GM18909 (cell line): ENCODE measurements around the gene PGAP1.
A peak's percentile ranks its signal among the peaks of the same experiment; 100 is the strongest.

Source experiments
- ATAC-seq: cut with Tn5 transposase; IDR thresholded peaks from one replicate; pipeline ENCODE4 v1.9.1; 2021; ENCODE audit warnings: mild to moderate bottlenecking; ENCODE audit not compliant: unreplicated experiment, poor library complexity

Gene PGAP1

GRCh38 chr2:196809260-196809659 lies 117.2 kb downstream of the PGAP1 start, which contains the start of gene C2orf66:
Gene C2orf66, minus strand, starts transcription at chr2:196809355. Its CDS starts 19 bp downstream, at chr2:196809336.
- no peak for ATAC-seq

DNA sequence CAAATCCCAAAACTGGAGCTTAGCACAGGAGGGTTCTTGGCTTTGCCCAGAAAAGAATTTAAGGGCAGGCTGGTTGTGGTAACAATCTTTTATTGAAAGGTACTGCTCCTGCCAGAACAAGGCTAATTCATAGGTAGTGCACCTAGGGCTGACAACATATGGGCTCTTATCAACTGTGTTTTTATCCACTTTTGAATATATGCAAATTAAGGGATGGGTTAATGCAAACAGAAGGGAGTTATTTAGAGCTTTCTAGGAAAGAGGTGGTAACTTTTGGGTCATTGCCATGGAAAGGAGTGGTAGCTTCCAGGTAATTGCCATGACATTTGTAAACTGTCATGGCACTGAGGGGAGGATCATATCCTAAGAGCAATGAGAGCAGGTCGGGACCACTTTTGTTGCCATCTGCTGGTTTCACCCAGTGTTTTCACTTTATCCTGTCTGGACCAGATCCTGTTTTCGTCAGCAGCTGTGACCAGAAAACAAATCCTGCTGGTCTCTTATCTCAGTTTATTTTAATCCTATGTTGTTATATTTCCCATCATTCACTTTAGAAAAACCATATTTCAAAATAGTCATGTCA lies 118.3 kb downstream of the PGAP1 start:
- no peak for ATAC-seq

- ATAC-seq: no peak
Observed at GRCh38 chr2:196804381-196804780, 122.1 kb downstream of the PGAP1 start.

- ATAC-seq: no peak
Observed at GRCh38 chr2:196802401-196802800, 124.1 kb downstream of the PGAP1 start.

GRCh38 chr2:196801674-196802261 lies 124.7 kb downstream of the PGAP1 start:
- no peak for ATAC-seq

DNA sequence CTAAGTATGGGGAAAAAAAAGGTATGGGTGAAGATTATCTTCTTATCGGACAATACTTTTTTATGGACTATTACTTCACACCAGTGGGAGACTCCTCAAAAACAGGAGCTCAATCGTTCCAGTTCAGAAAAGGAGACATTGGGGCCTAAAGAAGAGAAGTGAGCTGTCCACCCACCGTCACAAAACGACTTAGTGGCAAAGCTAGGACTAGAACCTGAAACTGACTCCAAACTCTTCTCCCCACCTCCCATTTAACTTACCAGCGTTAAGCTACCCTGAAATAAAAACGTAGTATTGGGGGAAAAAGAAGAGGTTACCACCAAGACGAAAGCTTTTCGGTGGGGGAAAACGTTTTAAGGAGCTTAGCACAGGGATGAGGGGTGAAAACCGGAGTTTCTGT lies 127.5 kb downstream of the PGAP1 start:
- peak; percentile 5 for ATAC-seq

GRCh38 chr2:196792865-196793264 lies 133.6 kb downstream of the PGAP1 start:
- no peak for ATAC-seq

DNA sequence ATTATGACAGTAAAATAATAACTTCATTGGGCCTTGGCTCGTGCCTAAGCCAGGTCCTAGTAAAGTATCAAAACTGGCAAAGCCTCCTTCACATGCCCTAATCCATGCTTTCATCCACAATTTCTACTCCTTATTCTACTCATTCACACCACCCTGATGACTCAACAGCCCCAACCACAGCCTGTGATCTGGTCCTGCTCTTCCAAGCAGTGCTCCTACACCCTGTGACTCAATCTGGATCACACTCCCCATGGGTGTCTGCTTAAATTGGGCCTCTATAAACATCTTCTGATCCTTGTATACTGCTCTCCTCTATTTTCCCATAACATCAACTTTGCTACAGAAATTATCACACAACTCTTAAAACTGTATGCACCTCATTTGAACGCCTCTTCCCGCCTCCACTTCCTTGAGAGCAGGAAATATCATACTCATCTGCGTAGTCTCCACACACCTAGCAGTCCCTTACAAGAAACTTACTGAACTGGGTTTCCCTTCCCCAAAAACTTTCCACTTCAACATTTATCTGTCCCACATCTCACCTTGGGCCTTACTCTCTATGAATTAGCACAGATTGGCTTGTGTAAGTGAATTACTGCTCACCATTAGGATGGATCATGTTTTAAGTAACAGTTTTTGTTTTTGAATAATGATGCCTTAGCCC lies 142.9 kb downstream of the PGAP1 start:
- peak; percentile 53 for ATAC-seq
